ENCODE data around the gene NCCRP1. TPM values are rescaled to one million over a fixed set of nuclear protein-coding genes. Genes with fewer than 3 reads are reported as not detected.
A peak's percentile ranks its signal among the peaks of the same experiment; 100 is the strongest.

NCCRP1 gene
- total RNA-seq, 1 donor from 2014 or later: 0.61 TPM

- peak overlapping the region; percentile 82 for H3K27ac Mint-ChIP-seq (ENCODE audit: unreplicated experiment)
- H3K9me3 Mint-ChIP-seq (ENCODE audit: unreplicated experiment): peaks cover 2% of the 10 kb centered on the region
- H3K4me1 Mint-ChIP-seq (ENCODE audit: low read depth, unreplicated experiment): peaks cover 1% of the 10 kb centered on the region
- H3K4me3 Mint-ChIP-seq (ENCODE audit: unreplicated experiment): no peak overlapping the region
- H3K27me3 Mint-ChIP-seq (ENCODE audit: unreplicated experiment): peaks cover 2% of the 10 kb centered on the region
- TF ChIP-seq CTCF (IDR thresholded peaks at IDR 0.05; ENCODE audit: partially characterized antibody, unreplicated experiment): no peak
- no peak for DNase-seq
- no peaks in the 10 kb centered on the region for H3K36me3 Mint-ChIP-seq (ENCODE audit: unreplicated experiment)
Observed at GRCh38 chr19:39171479-39172465, 25.0 kb upstream of the NCCRP1 start.

GRCh38 chr19:39172700-39173501 is 23.9 kb upstream of the NCCRP1 start:
- Mint-ChIP-seq H3K27me3 (ENCODE audit: unreplicated experiment) (peaks cover 2% of the 10 kb centered on the region), H3K4me1 (ENCODE audit: low read depth, unreplicated experiment) (peaks cover 1% of the 10 kb centered on the region), H3K9me3 (ENCODE audit: unreplicated experiment) (peaks cover 2% of the 10 kb centered on the region), H3K27ac (ENCODE audit: unreplicated experiment) (no peak overlapping the region), H3K4me3 (ENCODE audit: unreplicated experiment) (no peak overlapping the region), H3K36me3 (ENCODE audit: unreplicated experiment) (no peaks in the 10 kb centered on the region)
- DNase-seq: no peak
- no peak for TF ChIP-seq CTCF (IDR thresholded peaks at IDR 0.05; ENCODE audit: partially characterized antibody, unreplicated experiment)

- Mint-ChIP-seq H3K36me3 (ENCODE audit: unreplicated experiment) (no peaks in the 10 kb centered on the region), H3K4me1 (ENCODE audit: low read depth, unreplicated experiment) (peaks cover 1% of the 10 kb centered on the region), H3K27me3 (ENCODE audit: unreplicated experiment) (peaks cover 2% of the 10 kb centered on the region), H3K9me3 (ENCODE audit: unreplicated experiment) (peaks cover 2% of the 10 kb centered on the region), H3K27ac (ENCODE audit: unreplicated experiment) (no peak overlapping the region), H3K4me3 (ENCODE audit: unreplicated experiment) (no peak overlapping the region)
- no peak for TF ChIP-seq CTCF (IDR thresholded peaks at IDR 0.05; ENCODE audit: partially characterized antibody, unreplicated experiment)
- no peak for DNase-seq
Observed at GRCh38 chr19:39173502-39173991, 23.2 kb upstream of the NCCRP1 start.

GRCh38 chr19:39174142-39174541 is 22.6 kb upstream of the NCCRP1 start:
- no peak for TF ChIP-seq CTCF (IDR thresholded peaks at IDR 0.05; ENCODE audit: partially characterized antibody, unreplicated experiment)
- H3K9me3 Mint-ChIP-seq (ENCODE audit: unreplicated experiment): peaks cover 2% of the 10 kb centered on the region
- peaks cover 1% of the 10 kb centered on the region for H3K4me1 Mint-ChIP-seq (ENCODE audit: low read depth, unreplicated experiment)
- DNase-seq: no peak
- H3K27me3 Mint-ChIP-seq (ENCODE audit: unreplicated experiment): peaks cover 2% of the 10 kb centered on the region
- no peak overlapping the region for H3K27ac Mint-ChIP-seq (ENCODE audit: unreplicated experiment)
- H3K4me3 Mint-ChIP-seq (ENCODE audit: unreplicated experiment): no peak overlapping the region
- no peaks in the 10 kb centered on the region for H3K36me3 Mint-ChIP-seq (ENCODE audit: unreplicated experiment)
